GM12892 (cell line): ENCODE results near the gene ENDOD1.

ENCODE experiments used
- POLR2A ChIP-seq: IDR thresholded peaks from 2 replicates; pipeline ENCODE4 v1.6.1; 2011; ENCODE audit warnings: low read depth, low read length, control low read depth
- POLR2AphosphoS5 ChIP-seq: IDR thresholded peaks from 2 replicates; pipeline ENCODE4 v1.6.1; 2011; ENCODE audit warnings: low read depth, low read length, control low read depth
- TAF1 ChIP-seq: IDR thresholded peaks from 2 replicates; pipeline ENCODE4 v1.6.1; 2011; ENCODE audit warnings: low read depth, mild to moderate bottlenecking, control low read depth, low read length, borderline replicate concordance

DNA sequence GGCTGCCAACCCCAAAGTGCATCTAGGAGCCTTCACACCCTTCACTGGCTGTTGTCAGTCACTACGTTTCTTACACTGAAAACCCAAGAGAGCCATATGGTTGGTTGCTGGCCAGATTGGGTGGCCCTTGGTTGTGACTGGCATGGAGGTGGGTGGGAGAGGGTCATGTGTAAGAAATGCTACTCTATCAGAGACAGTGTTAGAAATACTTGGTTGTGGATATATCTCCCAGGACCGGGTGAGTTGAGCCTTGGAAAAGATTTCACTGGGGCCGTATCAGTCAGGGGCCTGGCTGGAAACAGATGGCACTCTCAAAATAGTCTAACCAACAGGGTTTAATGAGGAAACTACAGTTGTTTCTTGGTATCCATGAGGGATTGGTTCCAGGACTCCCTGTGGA is 15.2 kb downstream of the ENDOD1 start:
- TF ChIP-seq POLR2A (no peak), TAF1 (no peak), POLR2AphosphoS5 (no peak)
